ENCODE results near the gene RHEB.

Gene RHEB

DNA sequence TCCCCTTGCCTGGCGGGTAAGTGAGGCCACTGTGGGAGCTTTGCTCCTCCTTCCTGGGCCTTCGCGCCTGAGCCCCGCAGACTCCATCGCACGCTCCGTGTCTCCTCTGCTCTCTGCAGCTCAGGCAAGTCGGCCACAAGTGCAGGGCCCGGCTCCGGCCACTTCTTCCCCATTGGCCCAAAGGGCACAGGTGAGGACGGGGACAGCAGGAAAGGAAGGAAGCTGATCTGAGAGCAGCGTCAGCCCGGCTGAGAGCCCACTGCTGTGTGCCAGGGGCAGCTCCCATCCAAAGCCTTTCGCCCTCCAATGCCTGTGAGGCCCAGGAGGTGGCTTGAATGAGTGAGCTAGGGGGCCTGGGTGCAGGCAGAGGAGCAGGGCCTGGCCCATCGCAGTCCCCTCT lies 33.7 kb upstream of the RHEB start:
- Histone ChIP-seq H3K4me3 (ENCODE audit: low read length) (no peak overlapping the region), H4K20me1 (ENCODE audit: control insufficient read depth, insufficient read depth, low read depth, low read length) (no peaks in the 10 kb centered on the region), H3K79me2 (ENCODE audit: control insufficient read depth, low read length) (no peaks in the 10 kb centered on the region), H3K9me3 (ENCODE audit: control insufficient read depth, insufficient read depth, low read length) (no peaks in the 10 kb centered on the region), H3K36me3 (ENCODE audit: control insufficient read depth, low read length) (no peaks in the 10 kb centered on the region), H3K9me2 (replicated peaks; ENCODE audit: control insufficient read depth, low read length) (no peaks in the 10 kb centered on the region), H3K27ac (ENCODE audit: low read depth, low read length) (no peak overlapping the region), H3K4me2 (ENCODE audit: low read length) (no peak overlapping the region), H3K27me3 (ENCODE audit: control insufficient read depth, low read length) (no peaks in the 10 kb centered on the region), H3K4me1 (ENCODE audit: control insufficient read depth, low read length) (no peaks in the 10 kb centered on the region), H3F3A (ENCODE audit: control insufficient read depth, insufficient read depth) (no peaks in the 10 kb centered on the region)
- TF ChIP-seq, protein P1, sequence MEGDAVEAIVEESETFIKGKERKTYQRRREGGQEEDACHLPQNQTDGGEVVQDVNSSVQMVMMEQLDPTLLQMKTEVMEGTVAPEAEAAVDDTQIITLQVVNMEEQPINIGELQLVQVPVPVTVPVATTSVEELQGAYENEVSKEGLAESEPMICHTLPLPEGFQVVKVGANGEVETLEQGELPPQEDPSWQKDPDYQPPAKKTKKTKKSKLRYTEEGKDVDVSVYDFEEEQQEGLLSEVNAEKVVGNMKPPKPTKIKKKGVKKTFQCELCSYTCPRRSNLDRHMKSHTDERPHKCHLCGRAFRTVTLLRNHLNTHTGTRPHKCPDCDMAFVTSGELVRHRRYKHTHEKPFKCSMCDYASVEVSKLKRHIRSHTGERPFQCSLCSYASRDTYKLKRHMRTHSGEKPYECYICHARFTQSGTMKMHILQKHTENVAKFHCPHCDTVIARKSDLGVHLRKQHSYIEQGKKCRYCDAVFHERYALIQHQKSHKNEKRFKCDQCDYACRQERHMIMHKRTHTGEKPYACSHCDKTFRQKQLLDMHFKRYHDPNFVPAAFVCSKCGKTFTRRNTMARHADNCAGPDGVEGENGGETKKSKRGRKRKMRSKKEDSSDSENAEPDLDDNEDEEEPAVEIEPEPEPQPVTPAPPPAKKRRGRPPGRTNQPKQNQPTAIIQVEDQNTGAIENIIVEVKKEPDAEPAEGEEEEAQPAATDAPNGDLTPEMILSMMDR (IDR thresholded peaks at IDR 0.05; ENCODE audit: low read depth, low read length, poor library complexity, severe bottlenecking), result no peak
- no peak for TF ChIP-seq EZH2phosphoT487 (IDR thresholded peaks at IDR 0.05; ENCODE audit: borderline replicate concordance, low read length)

DNA sequence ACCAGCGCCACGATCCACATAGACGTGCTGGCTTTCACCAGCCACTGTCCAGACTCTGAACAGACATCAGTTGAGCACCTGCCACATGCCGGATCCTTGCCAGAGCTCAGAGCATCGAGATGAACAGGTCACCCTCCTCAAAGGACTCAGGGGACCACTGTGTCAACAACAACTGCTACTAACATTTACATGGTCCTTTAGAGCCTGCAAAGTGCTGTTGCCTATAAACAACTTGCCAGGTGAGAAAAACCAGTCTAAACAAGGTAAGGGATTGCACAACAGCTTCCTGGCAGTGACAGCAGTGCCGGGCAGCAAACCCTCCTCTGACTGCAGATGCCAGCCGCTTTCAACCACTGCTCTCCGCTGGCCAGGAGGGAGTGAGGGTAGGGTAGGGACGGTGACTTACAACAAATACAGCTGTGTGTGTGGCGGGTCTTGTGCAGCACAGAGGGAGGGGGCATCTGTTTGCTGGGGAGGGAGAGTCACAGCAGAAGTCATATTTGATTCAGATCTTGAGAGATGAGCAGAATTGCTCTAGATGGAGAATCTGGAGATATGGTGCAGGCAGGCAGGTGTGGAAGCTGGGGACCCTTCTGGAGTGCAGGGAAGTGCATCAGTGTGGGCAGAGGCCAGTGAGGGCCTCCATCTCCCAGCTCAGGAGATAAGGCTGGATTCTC lies 32.8 kb upstream of the RHEB start:
- Histone ChIP-seq H3K27me3 (ENCODE audit: control insufficient read depth, low read length) (no peaks in the 10 kb centered on the region), H3K36me3 (ENCODE audit: control insufficient read depth, low read length) (no peaks in the 10 kb centered on the region), H3F3A (ENCODE audit: control insufficient read depth, insufficient read depth) (no peaks in the 10 kb centered on the region), H3K79me2 (ENCODE audit: control insufficient read depth, low read length) (no peaks in the 10 kb centered on the region), H3K27ac (ENCODE audit: low read depth, low read length) (no peak overlapping the region), H3K4me2 (ENCODE audit: low read length) (no peak overlapping the region), H4K20me1 (ENCODE audit: control insufficient read depth, insufficient read depth, low read depth, low read length) (no peaks in the 10 kb centered on the region), H3K9me3 (ENCODE audit: control insufficient read depth, insufficient read depth, low read length) (no peaks in the 10 kb centered on the region), H3K4me3 (ENCODE audit: low read length) (no peak overlapping the region), H3K4me1 (ENCODE audit: control insufficient read depth, low read length) (no peaks in the 10 kb centered on the region), H3K9me2 (replicated peaks; ENCODE audit: control insufficient read depth, low read length) (no peaks in the 10 kb centered on the region)
- no peak for TF ChIP-seq EZH2phosphoT487 (IDR thresholded peaks at IDR 0.05; ENCODE audit: borderline replicate concordance, low read length)
- TF ChIP-seq, protein P1 (IDR thresholded peaks at IDR 0.05; ENCODE audit: low read depth, low read length, poor library complexity, severe bottlenecking), result no peak

DNA sequence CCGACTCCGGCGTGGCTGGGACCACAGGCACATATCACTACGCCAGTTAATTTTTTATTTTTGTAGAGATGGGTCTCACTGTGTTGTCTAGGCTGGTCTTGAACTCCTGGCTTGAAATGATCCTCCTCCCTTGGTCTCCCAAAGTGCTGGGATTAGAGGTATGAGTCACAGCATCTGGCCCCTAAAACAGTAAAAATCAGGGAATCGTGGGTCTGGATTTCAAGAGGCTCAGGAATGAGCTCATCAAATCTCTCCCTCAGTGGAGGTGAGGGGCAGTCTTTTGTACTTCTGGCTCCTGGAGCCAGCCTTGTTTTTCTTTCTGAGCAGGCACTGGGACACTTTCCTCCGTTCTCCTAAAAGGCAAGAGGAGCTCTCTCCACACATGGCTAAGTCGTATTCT lies 32.1 kb upstream of the RHEB start:
- TF ChIP-seq EZH2phosphoT487 (IDR thresholded peaks at IDR 0.05; ENCODE audit: borderline replicate concordance, low read length), result no peak
- TF ChIP-seq, protein P1 (IDR thresholded peaks at IDR 0.05; ENCODE audit: low read depth, low read length, poor library complexity, severe bottlenecking), result no peak
- no peak overlapping the region for H3K4me3 ChIP-seq (ENCODE audit: low read length)
- no peaks in the 10 kb centered on the region for H3K4me1 ChIP-seq (ENCODE audit: control insufficient read depth, low read length)
- no peak overlapping the region for H3K4me2 ChIP-seq (ENCODE audit: low read length)
- no peaks in the 10 kb centered on the region for H3F3A ChIP-seq (ENCODE audit: control insufficient read depth, insufficient read depth)
- H3K9me3 ChIP-seq (ENCODE audit: control insufficient read depth, insufficient read depth, low read length), result no peaks in the 10 kb centered on the region
- no peaks in the 10 kb centered on the region for H3K27me3 ChIP-seq (ENCODE audit: control insufficient read depth, low read length)
- H4K20me1 ChIP-seq (ENCODE audit: control insufficient read depth, insufficient read depth, low read depth, low read length), result no peaks in the 10 kb centered on the region
- H3K27ac ChIP-seq (ENCODE audit: low read depth, low read length), result no peak overlapping the region
- H3K36me3 ChIP-seq (ENCODE audit: control insufficient read depth, low read length), result no peaks in the 10 kb centered on the region
- H3K9me2 ChIP-seq (replicated peaks; ENCODE audit: control insufficient read depth, low read length), result no peaks in the 10 kb centered on the region
- H3K79me2 ChIP-seq (ENCODE audit: control insufficient read depth, low read length), result no peaks in the 10 kb centered on the region
